PC-9 (cell line): ENCODE measurements around the gene MRPL54. TPM values are rescaled to one million over a fixed set of nuclear protein-coding genes. Genes with fewer than 3 reads are reported as not detected.

Experiments used
- BruUV-seq: library from RNA; stranded (reverse); fragments of 400-500 nt; replicated peaks from 2 replicates; lab custom pipeline; 2021; lab: Mats Ljungman, UMichigan
- CTCF ChIA-PET: fragments of 300-600 bp; sonication (Branson Sonifier 250); formaldehyde crosslinking; loops from one replicate; lab custom pipeline; 2022; ENCODE audit warnings: antibody characterized with exemption; lab: Charles Lee
- POLR2A ChIA-PET: fragments of 300-600 bp; sonication (Branson Sonifier 250); formaldehyde crosslinking; loops from one replicate; lab custom pipeline; 2022; ENCODE audit warnings: antibody characterized with exemption; ENCODE audit not compliant: unreplicated experiment; lab: Charles Lee
- DNase-seq, 2 experiments: peaks; one replicate each; pipeline versions ENCODE4 v3.0.0 to v3.0.0-alpha.2; 2015 to 2022; ENCODE audit warnings: mixed read lengths in 1 of 2
- H2AFZ ChIP-seq: fragments of 200-600 bp; sonication (generic); 2 replicates; pipeline ENCODE4 v1.8.1; 2017; ENCODE audit warnings: antibody characterized with exemption
- H3F3A ChIP-seq: fragments of 200-600 bp; sonication (generic); 2 replicates; pipeline ENCODE4 v1.8.1; 2017; ENCODE audit warnings: antibody characterized with exemption, mild to moderate bottlenecking, low read depth; ENCODE audit not compliant: insufficient read depth
- H3K27ac ChIP-seq: fragments of 200-600 bp; sonication (generic); 2 replicates; pipeline ENCODE4 v1.6.1; 2016; ENCODE audit warnings: mixed run types
- H3K27me3 ChIP-seq: fragments of 200-600 bp; sonication (generic); 2 replicates; pipeline ENCODE4 v1.6.1; 2016; ENCODE audit warnings: low read depth, mixed run types; ENCODE audit not compliant: insufficient read depth
- H3K36me3 ChIP-seq: fragments of 200-600 bp; sonication (generic); 2 replicates; pipeline ENCODE4 v1.6.1; 2016; ENCODE audit warnings: low read depth, mixed run types
- H3K4me1 ChIP-seq: fragments of 200-600 bp; sonication (generic); replicated peaks from 2 replicates; pipeline ENCODE4 v1.6.1; 2016; ENCODE audit warnings: mixed run types; ENCODE audit not compliant: insufficient read depth
- H3K4me2 ChIP-seq: fragments of 200-600 bp; sonication (generic); 2 replicates; pipeline ENCODE4 v1.6.1; 2017; ENCODE audit warnings: mixed run types
- H3K4me3 ChIP-seq: fragments of 200-600 bp; sonication (generic); 2 replicates; pipeline ENCODE4 v1.6.1; 2016; ENCODE audit warnings: mixed run types
- H3K79me2 ChIP-seq: fragments of 200-600 bp; sonication (generic); 2 replicates; pipeline ENCODE4 v1.6.1; 2017; ENCODE audit warnings: low read depth, mixed run types
- H3K9me2 ChIP-seq: fragments of 200-600 bp; sonication (generic); 2 replicates; pipeline ENCODE4 v1.8.1; 2017; ENCODE audit warnings: mild to moderate bottlenecking; ENCODE audit not compliant: insufficient read depth
- H3K9me3 ChIP-seq: fragments of 200-600 bp; sonication (generic); 2 replicates; pipeline ENCODE4 v1.8.1; 2016; ENCODE audit warnings: low read depth; ENCODE audit not compliant: insufficient read depth
- H4K20me1 ChIP-seq: fragments of 200-600 bp; sonication (generic); 2 replicates; pipeline ENCODE4 v1.8.1; 2017; ENCODE audit not compliant: insufficient read depth
- CTCF ChIP-seq: fragments of 200-600 bp; sonication (generic); conservative IDR thresholded peaks from 2 replicates; pipeline ENCODE4 v1.6.1; 2017; ENCODE audit warnings: mixed run types, antibody characterized with exemption, mild to moderate bottlenecking, moderate library complexity
- EZH2 ChIP-seq: fragments of 200-600 bp; sonication (generic); IDR thresholded peaks from 2 replicates; pipeline ENCODE4 v1.8.0; 2017; ENCODE audit warnings: antibody characterized with exemption, low read depth
- intact Hi-C: fragments of 100-400 bp; cut with micrococcal nuclease; formaldehyde crosslinking; loops from one replicate; pipeline ENCODE4 v1.10.0; 2022; ENCODE audit not compliant: unreplicated experiment
- total RNA-seq: library from RNA; stranded (reverse); gene quantifications from 2 replicates; pipeline ENCODE4 v1.2.3, GENCODE V29; 2021

Gene MRPL54
- total RNA-seq, 1 experiment from 2014 or later = 31.6 TPM

- H3K9me3 ChIP-seq = no peaks in the 10 kb centered on the region
- POLR2A ChIA-PET = no interaction called here
- no peak for TF ChIP-seq CTCF
- no peak for TF ChIP-seq EZH2
- H3K27ac ChIP-seq = no peak overlapping the region
- H3K4me1 ChIP-seq = no peaks in the 10 kb centered on the region
- intact Hi-C loops = no loop called here
- no peak overlapping the region for H3K4me3 ChIP-seq
- CTCF ChIA-PET = no interaction called here
- H3K9me2 ChIP-seq = no peaks in the 10 kb centered on the region
- H3F3A ChIP-seq = peaks cover 4% of the 10 kb centered on the region; the same call in 1 of the 2 replicates
- no peaks in the 10 kb centered on the region for H4K20me1 ChIP-seq
- no peak overlapping the region for H3K4me2 ChIP-seq
- DNase-seq = no peak
- no peaks in the 10 kb centered on the region for H3K36me3 ChIP-seq
- no peaks in the 10 kb centered on the region for H3K79me2 ChIP-seq
- BruUV-seq = no TSS peak
- no peak overlapping the region for H2AFZ ChIP-seq
- H3K27me3 ChIP-seq = peaks cover 8% of the 10 kb centered on the region; the same call in 1 of the 2 replicates
Observed at GRCh38 chr19:3809881-3810707, 47.6 kb downstream of the MRPL54 start.

- intact Hi-C loops = no loop called here
- Histone ChIP-seq H3K4me3 (no peak overlapping the region), H3K9me3 (no peaks in the 10 kb centered on the region), H3K79me2 (no peaks in the 10 kb centered on the region), H2AFZ (no peak overlapping the region), H3K27me3 (peaks cover 8% of the 10 kb centered on the region; the same call in 1 of the 2 replicates), H3F3A (peaks cover 4% of the 10 kb centered on the region; the same call in 1 of the 2 replicates), H3K4me1 (no peaks in the 10 kb centered on the region), H3K27ac (no peak overlapping the region), H3K4me2 (no peak overlapping the region), H3K36me3 (no peaks in the 10 kb centered on the region), H3K9me2 (no peaks in the 10 kb centered on the region), H4K20me1 (no peaks in the 10 kb centered on the region)
- no TSS peak for BruUV-seq
- CTCF ChIA-PET = no interaction called here
- DNase-seq = no peak
- POLR2A ChIA-PET = no interaction called here
- TF ChIP-seq EZH2 = no peak
- TF ChIP-seq CTCF = no peak
Observed at GRCh38 chr19:3810708-3811355, 48.4 kb downstream of the MRPL54 start.

DNA sequence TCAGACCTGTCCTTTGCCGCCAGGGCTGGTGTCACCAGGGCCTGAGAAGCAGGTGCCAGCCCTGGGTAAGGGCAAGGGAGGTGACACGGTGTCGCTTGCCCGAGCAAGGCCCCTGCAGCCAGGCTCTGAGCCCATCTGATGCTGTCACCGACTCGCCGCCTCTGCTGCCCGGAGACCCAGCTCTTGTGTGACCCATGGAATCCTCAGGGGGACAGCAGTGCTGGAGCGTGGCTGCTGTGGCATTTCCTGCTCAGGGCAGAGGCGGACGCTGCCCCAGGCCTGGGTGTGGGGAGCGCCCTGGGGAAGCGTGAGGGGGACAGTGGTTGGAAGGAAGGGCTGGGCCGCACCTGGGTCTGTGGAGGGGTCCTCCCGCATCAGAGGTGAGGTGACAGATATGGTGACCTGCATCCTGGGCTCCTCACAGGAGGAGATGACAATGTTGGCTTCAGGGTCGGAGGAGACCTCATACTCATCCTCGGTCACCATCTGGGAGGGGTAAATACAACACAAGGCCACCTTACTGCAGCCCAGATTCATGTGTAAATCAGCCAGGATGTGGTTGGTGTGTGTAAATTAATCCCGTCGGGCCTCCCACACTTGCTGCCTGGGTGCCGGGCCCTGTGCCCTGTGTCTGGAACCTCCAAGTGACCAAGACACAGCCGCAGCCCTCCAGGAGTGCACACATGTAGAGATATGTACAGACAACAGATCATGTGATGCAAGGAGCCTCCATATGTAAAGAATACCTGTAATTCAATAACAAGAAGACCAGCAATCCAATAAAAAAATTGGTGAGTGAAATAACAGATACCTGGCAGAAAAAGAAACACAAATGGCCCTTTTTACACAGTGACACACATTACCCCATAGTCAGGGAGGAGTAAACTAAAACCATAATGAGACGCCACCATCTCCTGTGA is 51.3 kb downstream of the MRPL54 start:
- Histone ChIP-seq H3K27me3 (peaks cover 15% of the 10 kb centered on the region; the same call in 1 of the 2 replicates), H3K79me2 (no peaks in the 10 kb centered on the region), H4K20me1 (no peaks in the 10 kb centered on the region), H3F3A (no peaks in the 10 kb centered on the region), H3K27ac (no peak overlapping the region), H3K9me3 (no peaks in the 10 kb centered on the region), H2AFZ (no peak overlapping the region), H3K4me3 (no peak overlapping the region), H3K9me2 (no peaks in the 10 kb centered on the region), H3K4me2 (no peak overlapping the region), H3K36me3 (no peaks in the 10 kb centered on the region), H3K4me1 (no peaks in the 10 kb centered on the region)
- POLR2A ChIA-PET = no interaction called here
- no peak for DNase-seq
- intact Hi-C loops = no loop called here
- TF ChIP-seq EZH2 (no peak), CTCF (no peak)
- no TSS peak for BruUV-seq
- CTCF ChIA-PET = no interaction called here
